HFFc6 (cell line): Measurements from ENCODE around the gene SLN. TPM values are rescaled to one million over a fixed set of nuclear protein-coding genes. Genes with fewer than 3 reads are reported as not detected.

ENCODE experiments used
- DNase-seq: peaks from one replicate; pipeline ENCODE4 v3.0.0-alpha.2; 2018
- H3K27ac Mint-ChIP-seq: 2 replicates; pipeline ENCODE4 v1.8.0; 2020; ENCODE audit warnings: mild to moderate bottlenecking, mixed read lengths
- H3K27me3 Mint-ChIP-seq: 2 replicates; pipeline ENCODE4 v1.8.0; 2021; ENCODE audit warnings: mild to moderate bottlenecking, moderate library complexity, mixed read lengths; ENCODE audit not compliant: insufficient read depth
- H3K36me3 Mint-ChIP-seq: 2 replicates; pipeline ENCODE4 v1.8.0; 2021; ENCODE audit warnings: low read depth, mixed read lengths
- H3K4me1 Mint-ChIP-seq: 2 replicates; pipeline ENCODE4 v1.8.0; 2020; ENCODE audit warnings: low read depth, mixed read lengths
- H3K4me3 Mint-ChIP-seq: 2 replicates; pipeline ENCODE4 v1.8.0; 2020; ENCODE audit warnings: mild to moderate bottlenecking, moderate library complexity, mixed read lengths
- H3K9me3 Mint-ChIP-seq: 2 replicates; pipeline ENCODE4 v1.8.0; 2020; ENCODE audit warnings: mild to moderate bottlenecking, mixed read lengths
- total RNA-seq, 6 experiments: library from RNA; stranded (reverse); fragmentation: NEBNext Ultra II Directional; extraction: Animal tissue kit (Norgen Biotek cat#: 25700); gene quantifications; 2 replicates in 1 of 6; 3 replicates in 5 of 6; pipeline ENCODE4 v1.2.3, GENCODE V29; 2021
- TF ChIP-seq, protein P1 (sequence below): fragments of 200-600 bp; sonication (generic); IDR thresholded peaks from 2 replicates; pipeline ENCODE4 v1.5.0; 2021; ENCODE audit warnings: antibody characterized with exemption, mild to moderate bottlenecking

Gene SLN
- total RNA-seq, 6 experiments from 2014 or later = not detected

DNA sequence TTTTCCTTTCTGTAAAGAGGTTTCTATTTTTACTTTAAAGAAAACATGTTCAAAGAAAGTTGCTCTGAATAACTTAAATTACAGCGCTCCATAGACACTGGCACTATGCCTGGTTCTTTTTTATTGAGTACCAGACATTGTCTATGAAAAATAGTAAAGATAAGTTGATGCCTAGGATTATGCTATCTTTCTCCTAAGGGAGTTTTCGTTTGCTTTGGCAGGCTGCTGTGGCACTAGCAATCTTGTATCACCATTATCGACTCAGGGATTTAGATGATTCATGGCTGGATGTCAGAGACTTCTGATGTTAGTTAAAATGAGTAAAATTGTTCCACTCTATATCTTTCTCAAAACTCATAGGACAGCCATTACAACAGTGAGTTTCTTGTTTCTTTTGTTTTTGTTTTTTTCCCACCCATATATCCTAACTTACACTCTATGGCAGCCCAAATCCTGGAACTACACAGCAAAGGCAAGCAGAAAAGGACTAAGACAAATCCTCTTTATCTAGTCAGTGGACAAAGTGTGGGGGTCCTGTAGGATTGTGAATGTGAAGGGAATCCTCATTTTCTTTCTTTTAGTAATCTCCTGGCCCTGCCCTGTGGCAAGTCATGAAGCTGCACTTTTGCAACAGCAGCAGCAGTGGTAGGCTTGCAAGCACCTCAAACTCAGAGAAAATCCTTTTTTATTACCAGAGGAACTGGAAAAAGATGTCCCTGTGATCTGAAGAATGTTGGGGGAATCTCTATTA lies 20.7 kb downstream of the SLN start:
- peaks cover 8% of the 10 kb centered on the region for H3K36me3 Mint-ChIP-seq
- peak overlapping the region; percentile 52 for H3K4me3 Mint-ChIP-seq
- peaks cover 9% of the 10 kb centered on the region for H3K9me3 Mint-ChIP-seq
- peaks cover 51% of the 10 kb centered on the region for H3K4me1 Mint-ChIP-seq
- TF ChIP-seq, protein P1, sequence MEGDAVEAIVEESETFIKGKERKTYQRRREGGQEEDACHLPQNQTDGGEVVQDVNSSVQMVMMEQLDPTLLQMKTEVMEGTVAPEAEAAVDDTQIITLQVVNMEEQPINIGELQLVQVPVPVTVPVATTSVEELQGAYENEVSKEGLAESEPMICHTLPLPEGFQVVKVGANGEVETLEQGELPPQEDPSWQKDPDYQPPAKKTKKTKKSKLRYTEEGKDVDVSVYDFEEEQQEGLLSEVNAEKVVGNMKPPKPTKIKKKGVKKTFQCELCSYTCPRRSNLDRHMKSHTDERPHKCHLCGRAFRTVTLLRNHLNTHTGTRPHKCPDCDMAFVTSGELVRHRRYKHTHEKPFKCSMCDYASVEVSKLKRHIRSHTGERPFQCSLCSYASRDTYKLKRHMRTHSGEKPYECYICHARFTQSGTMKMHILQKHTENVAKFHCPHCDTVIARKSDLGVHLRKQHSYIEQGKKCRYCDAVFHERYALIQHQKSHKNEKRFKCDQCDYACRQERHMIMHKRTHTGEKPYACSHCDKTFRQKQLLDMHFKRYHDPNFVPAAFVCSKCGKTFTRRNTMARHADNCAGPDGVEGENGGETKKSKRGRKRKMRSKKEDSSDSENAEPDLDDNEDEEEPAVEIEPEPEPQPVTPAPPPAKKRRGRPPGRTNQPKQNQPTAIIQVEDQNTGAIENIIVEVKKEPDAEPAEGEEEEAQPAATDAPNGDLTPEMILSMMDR = no peak
- peak; percentile 30 for DNase-seq
- no peaks in the 10 kb centered on the region for H3K27me3 Mint-ChIP-seq
- peak overlapping the region; percentile 82 for H3K27ac Mint-ChIP-seq

DNA sequence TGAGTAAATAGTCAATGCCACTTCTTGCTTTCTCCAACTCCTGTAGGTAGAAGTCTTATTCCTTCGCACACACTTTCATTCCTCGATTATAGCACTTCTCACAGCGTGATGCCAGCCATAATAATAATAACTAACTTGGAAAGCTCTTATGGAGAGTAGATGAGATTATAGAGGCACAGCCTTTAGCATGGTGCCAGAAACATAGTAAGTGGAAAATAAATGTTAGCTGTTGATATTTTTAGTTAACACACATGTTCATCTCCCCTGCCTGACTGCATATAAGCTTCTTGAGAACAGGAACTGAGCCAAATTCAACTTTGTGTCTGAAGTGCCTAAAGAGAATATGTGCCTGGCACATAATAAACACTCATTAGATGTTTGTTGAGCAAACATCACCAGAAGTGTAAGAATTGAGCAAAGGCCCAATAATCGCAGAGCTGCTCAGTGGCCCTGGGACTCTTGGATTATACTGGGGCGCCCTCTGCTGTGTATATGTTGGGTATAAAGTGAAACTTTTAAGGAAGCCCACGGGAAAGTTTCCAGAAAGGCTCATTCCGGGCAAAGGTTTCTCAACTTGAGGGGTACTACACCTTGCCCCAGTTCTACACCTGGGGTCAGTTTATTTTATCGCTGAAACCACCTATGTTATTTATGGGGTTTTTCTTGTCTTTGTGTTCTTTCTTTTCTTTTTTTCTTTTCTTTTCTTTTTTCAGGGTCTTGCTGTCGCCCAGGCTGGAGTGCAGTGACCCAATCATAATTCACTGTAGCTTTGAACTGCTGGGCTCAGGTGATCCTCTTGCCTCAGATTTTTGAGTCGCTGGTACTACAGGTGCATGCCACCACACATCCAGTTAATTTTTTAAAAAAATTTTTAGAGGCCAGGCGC lies 22.3 kb downstream of the SLN start:
- H3K36me3 Mint-ChIP-seq = peaks cover 8% of the 10 kb centered on the region
- 0 out of 2 replicates have a peak, but pooled peaks cover 2% of the 10 kb centered on the region for H3K27me3 Mint-ChIP-seq
- no peak overlapping the region for H3K4me3 Mint-ChIP-seq
- DNase-seq = peak; percentile 49
- TF ChIP-seq, protein P1 = peak; percentile 84
- H3K4me1 Mint-ChIP-seq = peaks cover 44% of the 10 kb centered on the region
- peaks cover 9% of the 10 kb centered on the region for H3K9me3 Mint-ChIP-seq
- no peak overlapping the region for H3K27ac Mint-ChIP-seq

DNA sequence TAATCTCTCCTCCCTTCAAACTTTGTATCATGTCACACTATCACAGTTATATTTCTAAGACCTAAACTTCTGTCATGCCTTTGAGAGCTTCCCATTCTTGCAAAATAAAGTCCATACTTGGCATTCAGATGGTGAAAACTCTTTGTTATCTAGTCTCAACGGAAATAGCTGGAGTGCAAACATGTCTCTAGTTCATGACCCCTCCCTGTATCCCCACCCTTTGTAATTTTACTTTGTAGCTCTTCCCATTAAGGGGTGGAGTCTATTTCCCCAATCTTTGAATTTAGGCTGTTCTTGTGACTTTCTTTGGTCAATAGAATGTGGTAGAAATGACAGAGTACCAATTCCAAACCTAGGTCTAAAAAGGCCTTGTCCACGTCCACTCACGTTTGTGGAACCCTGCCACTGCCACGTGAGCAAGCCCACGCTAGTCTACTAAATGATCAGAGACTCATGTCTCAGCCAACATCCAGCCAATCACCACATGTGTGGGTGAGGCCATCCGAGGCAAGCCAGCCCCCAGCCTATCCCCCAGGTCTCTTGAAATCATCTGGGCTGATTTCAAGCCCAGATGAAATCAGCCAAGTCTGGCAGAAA lies 23.4 kb downstream of the SLN start:
- TF ChIP-seq, protein P1 = no peak
- Mint-ChIP-seq H3K9me3 (peaks cover 9% of the 10 kb centered on the region), H3K4me1 (peaks cover 38% of the 10 kb centered on the region), H3K36me3 (peaks cover 8% of the 10 kb centered on the region), H3K4me3 (no peak overlapping the region), H3K27me3 (peaks cover 4% of the 10 kb centered on the region; the same call in 1 of the 2 replicates), H3K27ac (no peak overlapping the region)
- DNase-seq = no peak

DNA sequence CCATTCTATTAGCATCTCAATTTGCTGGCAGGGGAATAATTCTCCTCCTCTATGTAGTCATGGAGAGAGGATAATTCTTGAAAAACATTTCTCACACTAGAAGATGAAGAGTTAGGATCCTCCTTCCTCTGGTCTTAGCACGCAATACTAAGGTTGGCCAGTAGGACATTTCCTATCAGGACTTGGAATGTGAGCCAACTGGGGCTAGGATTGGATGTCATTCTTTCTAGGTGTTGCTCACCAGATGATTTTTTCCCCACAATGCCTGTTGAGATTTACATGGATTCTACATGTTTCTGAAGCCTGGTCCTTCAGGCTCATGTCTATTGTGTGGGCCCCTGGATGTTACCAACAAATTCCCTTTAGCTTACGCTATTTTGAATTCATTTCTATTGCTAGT lies 28.0 kb downstream of the SLN start:
- peaks cover 13% of the 10 kb centered on the region for H3K27me3 Mint-ChIP-seq
- no peaks in the 10 kb centered on the region for H3K36me3 Mint-ChIP-seq
- H3K4me3 Mint-ChIP-seq = no peak overlapping the region
- no peaks in the 10 kb centered on the region for H3K9me3 Mint-ChIP-seq
- no peak for DNase-seq
- TF ChIP-seq, protein P1 = peak; percentile 75
- no peaks in the 10 kb centered on the region for H3K4me1 Mint-ChIP-seq
- no peak overlapping the region for H3K27ac Mint-ChIP-seq

DNA sequence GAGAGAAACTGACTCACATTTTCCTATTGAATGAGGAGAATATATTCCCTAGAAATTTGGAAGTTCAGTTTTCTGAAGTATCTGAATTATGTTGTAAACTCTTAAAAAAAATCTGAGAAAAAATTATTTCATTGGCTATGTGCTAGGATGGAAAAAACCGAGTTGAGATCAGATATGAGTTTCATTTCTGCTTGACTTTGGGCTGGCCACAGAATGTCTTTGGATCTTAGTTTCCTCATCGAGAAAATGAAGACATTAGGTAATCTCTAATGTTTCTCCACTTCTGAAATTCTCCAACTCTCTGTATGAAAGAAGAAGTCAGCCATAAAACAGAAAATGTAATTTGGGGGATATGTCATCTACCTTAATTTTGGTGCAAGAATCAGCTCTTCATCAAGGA lies 28.8 kb downstream of the SLN start:
- Mint-ChIP-seq H3K4me3 (no peak overlapping the region), H3K36me3 (no peaks in the 10 kb centered on the region), H3K27ac (no peak overlapping the region), H3K4me1 (no peaks in the 10 kb centered on the region), H3K9me3 (no peaks in the 10 kb centered on the region), H3K27me3 (peaks cover 13% of the 10 kb centered on the region)
- TF ChIP-seq, protein P1 = no peak
- no peak for DNase-seq
